ENCODE data around the gene CFAP57.

GRCh38 chr1:43293896-43294760, 122.0 kb downstream of the CFAP57 start:
- TF ChIP-seq POLR2A (IDR thresholded peaks at IDR 0.05): no peak
- TF ChIP-seq CTCF (IDR thresholded peaks at IDR 0.05): no peak
